ELF-1 (cell line): ENCODE measurements around the gene ABCB6.

Experiments used
- DNase-seq: peaks from one replicate; pipeline ENCODE4 v3.0.0-alpha.2; 2016; ENCODE audit warnings: low read depth, low spot score

ABCB6 gene

DNA sequence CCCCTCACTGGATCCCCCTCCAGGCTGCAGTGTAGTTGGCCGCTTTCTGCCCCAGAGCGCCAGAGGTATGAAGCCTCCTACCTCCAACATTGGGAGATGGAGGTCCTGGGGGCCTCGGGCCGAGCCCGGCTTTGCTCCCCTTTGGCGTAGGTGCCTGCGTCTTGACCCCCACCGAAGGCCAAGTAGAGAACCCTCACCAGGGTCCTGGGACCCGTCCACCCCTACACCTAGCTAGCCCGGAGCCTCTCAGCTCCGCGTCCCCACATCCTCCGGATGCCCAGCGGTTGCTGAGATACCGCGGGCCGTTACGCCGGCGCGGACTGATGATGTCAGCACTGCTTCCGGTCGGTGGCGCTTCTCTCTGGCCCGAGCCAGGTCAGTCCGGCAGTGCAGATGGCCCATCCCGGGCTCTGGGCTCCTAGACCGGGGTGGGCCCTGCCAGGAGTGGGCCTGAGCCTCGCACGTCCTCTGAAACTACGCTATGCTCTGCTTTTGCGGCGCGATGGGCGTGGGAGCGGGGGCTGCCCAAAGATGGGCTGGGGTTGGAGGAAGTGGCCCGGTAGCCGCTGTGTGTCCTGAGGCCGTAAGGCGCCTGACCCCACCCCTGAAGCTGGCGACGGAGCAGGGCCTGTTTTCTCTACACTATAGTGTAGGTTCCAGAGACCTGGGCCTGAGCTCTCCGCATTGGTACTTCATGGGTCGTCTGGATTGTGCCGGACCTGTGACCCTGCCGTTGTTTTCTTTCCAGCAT lies 26.6 kb upstream of the ABCB6 start, which contains the start of the genes GLB1L and STK16:
TSS of gene GLB1L (minus strand) at position 297 of the 751 bp plus-strand sequence. CDS start 1,871 bp downstream, outside the sequence.
TSS of gene STK16 (plus strand) at position 332 of the 751 bp plus-strand sequence. CDS start 521 bp downstream, outside the sequence.
- peak; percentile 97 for DNase-seq

DNA sequence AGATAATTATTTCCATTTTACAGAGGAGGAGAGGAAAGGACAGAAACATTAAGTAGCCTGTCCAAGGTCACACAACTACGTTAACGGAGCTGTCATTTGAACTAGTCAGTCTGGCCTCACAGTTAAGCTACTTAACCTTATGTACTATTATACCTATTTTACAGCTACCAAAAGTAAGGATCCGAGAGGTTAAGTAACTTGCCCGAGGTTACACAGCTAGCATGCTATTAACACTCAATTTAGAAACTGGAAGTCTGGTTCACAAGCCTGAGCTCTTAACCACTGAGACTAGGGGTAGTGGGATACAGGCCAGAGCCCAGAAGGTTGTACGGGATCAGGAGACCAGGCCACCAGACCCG lies 26.0 kb upstream of the ABCB6 start:
- DNase-seq = no peak

DNA sequence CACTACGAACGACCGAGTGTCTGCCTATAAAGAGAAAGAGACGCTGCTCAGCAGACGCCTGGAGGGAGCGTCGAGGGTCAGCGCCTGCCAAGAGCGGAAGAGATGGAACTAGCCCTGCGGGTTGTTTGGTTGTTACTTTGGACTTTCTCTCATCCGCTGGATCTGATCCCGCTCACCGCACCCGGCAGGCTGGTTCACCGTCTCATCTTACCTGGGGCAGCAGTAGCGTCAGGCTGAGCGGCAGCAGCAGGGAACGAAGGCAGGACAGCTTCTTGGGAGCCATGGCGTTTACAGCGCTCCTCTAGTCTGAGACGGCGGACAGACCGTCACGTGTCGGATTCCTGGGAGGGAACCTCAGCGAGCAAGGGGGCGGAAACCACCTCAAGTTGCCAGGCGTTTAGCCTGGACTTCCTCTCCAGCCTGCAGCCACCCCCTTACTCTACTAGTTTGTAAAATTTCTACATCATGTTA lies 24.6 kb upstream of the ABCB6 start:
- peak; percentile 51 for DNase-seq

DNA sequence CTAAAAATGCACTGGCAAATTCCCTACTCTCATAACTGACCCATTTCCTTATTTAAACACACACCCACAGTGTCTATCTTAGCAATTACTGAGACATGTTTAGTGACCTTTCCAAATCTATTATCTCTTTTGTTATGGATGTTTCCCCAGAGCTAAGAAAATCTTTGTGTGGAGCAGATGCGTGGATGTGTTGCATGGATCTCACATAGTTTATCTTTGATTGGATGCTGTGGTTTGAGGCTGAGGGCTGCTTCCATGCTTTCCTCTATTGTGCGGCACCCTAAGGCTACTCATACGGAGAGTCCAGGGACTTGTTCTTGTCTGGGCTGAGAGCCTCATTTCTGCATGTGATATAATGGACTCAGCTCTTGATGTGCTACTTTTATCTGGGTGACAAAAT lies 15.6 kb upstream of the ABCB6 start:
- DNase-seq = no peak

DNA sequence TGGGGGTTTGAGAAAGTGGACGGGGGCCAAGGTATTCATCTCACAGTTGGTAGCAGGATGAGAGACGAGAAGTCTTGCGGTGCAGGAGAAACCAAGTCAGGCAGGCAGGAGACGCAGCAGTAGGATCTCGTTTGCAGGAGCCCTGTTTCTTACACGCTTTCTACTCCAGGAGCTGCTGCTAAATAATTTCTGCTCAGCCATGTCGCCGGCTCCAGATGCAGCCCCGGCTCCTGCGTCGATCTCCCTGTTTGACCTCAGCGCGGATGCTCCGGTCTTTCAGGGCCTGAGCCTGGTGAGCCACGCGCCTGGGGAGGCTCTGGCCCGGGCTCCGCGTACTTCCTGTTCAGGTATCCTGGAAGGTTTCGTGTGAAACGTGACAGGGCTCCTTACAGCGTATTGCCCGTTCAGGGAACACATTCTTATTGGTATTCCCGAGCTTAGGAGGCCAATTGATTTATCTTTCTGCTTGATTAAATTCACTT lies 11.3 kb upstream of the ABCB6 start:
- peak; percentile 73 for DNase-seq

DNA sequence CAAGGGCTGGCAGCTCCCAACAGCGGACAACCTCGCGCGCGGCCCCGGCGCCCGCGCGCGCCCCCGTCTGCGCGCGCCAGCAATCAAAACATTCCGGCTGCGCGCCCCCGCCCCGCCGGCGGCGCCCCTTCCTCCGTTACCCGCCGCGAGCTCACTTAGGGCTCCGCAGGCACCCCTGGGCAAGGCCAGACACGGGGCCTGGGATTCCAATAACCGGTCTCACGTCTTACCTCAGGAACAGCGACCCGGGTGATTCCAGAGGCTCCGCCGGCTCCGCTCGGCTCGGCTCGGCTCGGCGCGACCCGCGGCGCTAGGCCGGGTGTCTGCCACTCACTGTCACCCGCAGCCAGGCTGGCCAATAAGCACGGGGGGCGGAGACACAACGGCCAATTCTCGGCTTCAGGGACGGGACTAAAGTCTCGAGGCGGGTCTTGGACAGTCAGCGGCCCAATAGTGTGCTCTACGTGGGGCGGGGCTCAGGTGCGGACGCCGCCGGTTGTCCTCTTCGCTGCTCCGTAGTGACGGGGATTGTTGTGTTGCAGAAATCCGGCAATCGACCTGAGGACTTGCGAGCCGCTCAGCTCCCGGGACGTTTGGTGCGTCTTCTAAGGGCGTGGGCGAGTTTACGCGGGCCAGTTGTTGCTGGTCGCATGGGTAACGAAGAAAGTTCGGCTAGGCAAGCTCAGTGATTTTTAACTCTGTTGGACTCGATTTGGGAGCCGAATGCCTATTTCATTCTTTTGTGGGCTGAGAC lies 10.7 kb upstream of the ABCB6 start, which contains the start of the genes ANKZF1 and ATG9A:
TSS of gene ANKZF1 (plus strand) at position 502 of the 754 bp plus-strand sequence. CDS start 452 bp downstream, outside the sequence.
TSS of gene ATG9A (minus strand) at position 332 of the 754 bp plus-strand sequence. CDS start 1,612 bp downstream, outside the sequence.
- DNase-seq = peak; percentile 99

DNA sequence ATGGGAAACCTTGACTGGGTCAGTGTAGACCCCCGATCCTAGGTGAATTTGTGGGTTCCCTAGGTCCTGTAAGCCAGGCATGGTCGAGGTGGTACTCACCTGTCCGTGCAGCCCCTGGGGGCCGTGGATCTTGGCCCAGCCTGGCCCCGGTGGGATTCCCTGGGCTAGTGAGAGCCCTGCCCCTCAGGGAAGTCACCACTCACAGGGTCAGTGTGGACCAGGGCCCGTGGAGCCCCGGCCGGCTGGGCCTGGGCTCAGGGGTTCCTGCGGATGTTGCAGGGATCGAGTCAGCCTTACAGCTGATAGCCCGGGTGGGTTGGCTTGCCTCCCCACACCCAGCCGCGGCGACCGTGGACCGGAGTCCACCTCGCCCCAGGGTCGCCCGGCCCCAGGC lies 10.2 kb upstream of the ABCB6 start:
- no peak for DNase-seq

DNA sequence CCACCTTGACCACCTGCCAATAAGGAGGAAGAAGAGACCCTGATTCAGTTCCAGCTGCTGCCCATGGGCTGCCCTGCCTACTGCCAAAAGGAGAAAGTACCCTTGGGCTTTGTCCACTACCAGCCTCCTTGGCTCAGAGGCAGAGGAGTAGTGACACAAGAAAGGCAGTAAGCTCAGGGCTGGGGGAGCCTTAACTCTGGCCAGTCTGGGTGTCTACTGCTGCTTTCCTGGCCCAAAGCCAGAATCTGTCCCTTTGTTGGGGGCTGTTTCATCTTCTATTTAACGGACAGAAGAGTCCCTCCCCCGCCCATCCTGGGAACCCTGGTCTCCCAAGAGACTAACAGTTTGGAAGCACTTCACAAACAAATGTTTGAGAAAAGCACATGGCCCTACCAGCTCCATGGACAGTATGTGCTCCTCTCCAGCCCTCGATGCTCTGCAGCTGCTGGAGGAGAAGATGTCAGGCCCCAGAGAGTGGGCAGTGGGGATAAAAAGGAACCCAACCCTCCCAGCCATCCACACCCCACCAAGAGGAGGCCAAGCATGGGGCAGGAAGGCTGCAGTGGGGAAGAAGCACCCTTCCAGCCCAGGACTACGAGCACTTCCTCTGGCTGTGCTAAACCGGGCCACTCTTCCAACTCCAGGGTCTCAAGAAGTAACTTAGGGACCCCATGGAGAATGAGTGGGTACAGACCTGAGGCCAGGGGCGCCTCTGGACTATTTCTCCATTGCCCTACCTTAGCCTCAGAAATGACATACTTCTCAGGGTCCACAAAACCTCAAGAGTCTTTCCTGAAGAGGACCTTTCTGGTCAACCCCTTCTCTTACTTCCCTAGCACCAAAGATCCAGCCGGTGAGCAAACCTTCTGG lies 9.5 kb upstream of the ABCB6 start:
- DNase-seq = no peak

DNA sequence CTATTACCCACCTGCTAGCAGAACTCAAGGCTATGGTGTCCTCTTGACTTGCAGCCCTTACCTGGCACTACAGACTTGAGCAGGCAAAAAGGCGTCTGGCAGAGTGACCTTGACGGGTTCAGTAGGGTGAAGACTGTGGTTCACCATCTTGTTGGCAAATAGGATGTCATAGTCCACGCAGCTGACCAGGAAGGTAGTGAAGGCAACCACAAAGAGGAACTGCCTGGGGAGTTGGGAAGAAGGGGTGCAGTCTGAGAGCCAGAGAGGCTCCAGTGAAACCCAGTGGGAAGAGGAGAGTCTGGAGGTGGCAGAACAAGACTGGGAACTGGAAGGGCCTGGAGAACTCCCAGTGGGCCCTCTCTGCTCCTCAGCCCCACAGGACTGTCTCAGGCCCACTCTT lies 6.6 kb upstream of the ABCB6 start:
- no peak for DNase-seq

DNA sequence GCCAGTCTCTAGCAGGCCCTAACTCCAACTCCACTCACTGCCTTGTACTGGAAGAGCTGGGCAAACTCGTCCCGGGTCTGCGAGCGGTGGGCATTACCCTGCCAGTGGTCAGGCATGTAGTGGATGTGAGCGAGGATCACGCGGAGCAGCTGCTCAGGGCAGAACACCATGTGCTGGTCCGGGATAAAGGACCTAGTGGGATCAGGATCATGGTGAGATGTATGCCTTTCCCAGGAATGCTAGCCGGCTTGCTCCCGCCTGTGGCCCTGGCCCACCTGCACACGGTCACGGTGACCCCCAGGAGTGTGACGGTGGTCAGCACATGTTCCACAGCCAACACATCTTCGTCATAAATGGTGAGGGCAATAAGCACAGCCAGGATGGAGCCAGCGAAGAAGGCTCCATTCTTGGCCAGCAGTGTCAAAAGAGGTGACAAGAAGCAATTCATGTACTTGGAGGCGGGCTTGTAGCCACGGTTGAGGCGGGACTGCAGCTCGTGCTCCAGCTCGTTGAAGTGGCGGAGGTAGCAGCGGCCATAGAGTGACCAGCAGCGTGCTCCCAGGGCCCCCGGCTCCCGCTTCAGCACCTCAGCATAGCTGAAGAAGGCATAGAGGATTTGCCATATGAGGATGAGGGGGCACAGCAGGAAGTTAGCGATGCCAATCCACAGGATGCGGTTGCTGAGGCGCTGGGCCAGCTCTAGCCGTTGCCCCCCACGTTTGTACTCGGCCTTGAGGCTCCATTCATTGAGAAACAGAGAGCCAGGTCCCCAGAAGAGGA lies 5.3 kb upstream of the ABCB6 start:
- DNase-seq = no peak

DNA sequence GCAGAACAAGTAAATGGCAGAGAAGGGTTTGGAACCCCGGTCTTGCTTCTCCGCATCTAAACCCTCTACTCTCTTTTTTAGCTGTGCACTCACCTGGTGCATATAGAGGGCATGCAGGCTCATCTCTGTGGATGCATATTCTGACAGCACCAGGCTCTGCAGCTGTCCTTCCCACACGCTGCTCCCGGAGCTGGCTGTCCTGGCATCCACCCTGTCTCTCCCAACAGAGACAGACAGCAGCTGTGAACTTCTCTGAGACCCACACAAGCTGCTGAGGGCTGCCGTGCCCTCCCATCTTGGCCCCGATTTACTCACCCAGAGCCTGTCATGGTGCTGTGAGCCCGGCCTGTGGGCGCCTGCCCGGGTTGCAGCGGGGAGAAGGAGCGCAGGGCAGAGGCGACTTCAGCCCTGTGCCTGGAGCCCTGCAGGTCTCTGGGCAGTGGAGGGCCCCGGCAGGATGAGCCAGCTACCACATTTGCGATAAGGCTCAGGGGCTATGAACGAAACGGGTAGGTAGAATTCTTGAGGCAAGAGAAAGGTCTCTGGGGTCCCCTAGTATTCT lies 3.3 kb upstream of the ABCB6 start:
- DNase-seq = no peak

DNA sequence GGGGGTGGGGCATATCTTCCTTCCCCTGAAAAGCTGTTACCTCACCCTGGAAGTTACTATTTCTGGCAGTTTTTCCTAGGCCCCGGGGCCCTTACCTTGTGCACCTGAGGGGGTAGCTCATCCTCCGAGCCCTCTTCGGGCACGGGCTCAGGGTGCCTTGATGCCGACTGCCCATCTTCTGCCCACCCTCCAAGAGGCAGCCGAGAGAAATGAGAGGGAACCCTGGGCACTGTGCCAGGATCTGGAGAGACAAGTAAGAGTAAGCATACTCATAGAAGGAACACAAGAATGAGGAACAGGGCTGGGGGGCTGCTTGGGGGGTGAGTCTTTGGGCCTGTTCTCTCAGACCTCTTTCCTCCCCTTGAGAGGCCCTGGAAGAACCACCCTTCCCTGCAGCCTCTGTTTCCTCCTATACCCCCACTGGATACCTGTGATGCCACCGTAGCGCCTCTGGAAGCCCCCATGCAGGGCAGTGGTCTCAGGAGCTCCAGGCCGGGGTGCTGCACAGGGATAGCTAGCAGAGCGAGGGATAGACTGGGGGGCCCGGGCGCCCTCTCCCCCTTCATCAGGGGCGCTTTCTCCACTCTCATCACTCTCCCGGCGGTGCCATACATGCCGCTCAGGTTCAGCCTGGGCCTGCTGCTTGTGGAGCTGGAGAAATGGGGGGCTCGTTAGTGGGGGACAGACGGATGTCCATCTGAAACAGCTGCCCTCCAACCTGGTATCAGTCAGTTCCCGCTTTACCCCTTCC lies 2.1 kb upstream of the ABCB6 start:
- DNase-seq = no peak

DNA sequence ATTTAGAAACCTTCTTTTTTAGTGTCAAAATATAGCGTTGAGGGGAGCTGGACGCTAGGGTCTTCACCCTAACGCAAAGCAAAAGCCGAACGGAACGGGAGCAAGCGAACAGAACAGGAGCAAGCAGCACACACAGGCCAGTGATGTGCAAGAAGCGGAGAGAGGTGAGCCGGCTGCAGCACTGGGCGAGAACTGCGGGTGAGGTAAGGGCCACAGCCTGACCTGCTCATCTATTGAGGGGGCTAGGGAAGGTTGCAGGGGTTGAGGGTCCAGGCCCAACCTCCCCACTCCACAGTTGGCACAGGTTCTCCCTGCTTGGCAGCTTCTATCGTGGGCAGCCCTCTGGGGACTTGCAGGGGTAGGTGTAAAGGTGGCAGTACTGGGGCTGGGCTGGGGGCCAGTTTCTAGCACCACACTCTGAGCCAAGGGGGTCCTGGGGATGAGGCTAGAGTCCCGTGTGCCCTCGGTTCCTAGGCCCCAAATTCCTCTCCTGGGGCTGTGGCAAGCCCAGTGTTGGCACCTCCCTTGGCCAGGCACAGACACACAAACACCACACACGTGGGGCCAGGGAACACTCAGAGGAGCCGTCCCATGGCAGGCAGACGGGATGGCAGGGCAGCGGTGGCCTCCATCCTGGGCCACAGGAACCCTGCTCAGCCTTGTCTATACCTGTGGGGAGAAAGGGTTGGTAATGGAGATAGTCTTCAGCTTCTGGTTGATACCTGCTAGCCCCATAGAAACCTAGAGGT lies 1.2 kb upstream of the ABCB6 start:
- DNase-seq = no peak

DNA sequence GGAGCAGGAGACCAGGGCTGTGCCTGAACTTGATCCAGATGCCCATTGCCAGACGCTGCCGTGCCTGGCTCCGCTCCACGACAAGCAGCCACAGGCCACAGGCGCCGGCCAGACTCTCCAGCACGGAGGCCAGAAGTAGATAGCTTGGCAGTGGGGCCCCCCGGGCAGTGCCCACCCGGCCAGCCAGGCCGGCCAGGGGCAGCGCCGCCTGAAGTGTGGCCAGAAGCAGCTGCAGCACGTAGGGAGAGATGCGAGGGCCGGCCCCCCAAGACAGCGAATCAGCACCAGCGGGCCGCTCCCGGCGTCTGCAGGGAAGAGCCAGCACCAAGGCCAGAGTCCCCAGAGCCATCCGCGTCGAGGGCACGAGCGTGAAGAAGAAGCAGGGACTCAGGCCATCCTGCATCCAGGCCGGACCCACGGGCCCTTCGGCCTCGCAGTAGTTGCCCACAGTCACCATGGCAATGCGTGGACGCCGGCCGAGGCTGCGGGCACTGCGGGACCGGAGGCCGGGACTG lies 484 bp downstream of the ABCB6 start:
- peak; percentile 85 for DNase-seq

DNA sequence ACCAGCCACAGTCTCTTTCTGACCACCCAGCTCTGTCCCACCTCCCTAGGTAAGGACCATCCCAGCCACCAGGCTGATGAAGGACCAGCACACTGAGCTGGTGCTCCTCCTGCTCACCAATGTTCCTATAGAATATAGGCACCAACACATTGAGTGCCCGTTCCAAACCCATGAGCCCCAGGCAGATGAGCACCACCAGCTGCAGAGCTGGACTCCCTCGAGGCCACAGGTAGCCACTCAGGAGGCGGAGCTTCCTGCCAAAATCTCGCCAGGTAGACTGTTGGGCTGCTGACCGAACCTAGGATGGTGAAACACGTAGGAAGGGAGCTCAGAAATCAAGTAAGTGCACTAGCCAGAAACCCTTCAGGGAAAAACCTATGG lies 2.2 kb downstream of the ABCB6 start:
- DNase-seq = no peak

DNA sequence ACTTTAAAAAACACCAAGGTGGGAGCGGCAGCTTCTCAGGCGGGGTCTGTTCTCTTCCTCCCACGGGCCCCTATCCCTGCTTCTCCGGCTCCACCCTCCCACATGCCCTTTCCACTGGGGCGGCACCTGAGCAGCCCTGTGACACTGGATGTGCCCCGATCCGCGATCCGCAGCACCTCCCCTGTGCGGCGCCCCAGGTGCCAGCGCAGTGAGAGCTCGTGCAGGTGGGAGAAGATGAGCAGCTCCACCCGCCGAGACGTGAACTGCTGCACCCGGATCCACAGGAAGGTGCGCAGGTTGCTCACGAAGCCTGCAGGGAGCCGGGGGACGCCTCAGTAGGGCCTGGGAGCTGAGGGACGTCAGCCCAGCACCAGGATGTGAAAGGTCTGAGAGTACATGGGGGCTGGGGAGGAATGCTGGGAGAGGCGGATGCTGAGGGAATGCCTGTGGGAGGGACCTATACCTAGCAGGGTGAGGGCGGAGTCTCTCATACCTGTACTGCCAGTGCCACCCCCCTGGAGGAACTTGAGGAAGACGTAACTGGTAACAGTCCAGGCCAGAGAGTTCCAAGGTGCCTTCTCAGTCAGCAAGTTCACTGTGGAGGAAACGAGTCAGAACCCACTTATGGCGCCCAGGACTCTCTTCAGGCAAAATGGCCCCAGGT lies 2.8 kb downstream of the ABCB6 start:
- peak; percentile 44 for DNase-seq

DNA sequence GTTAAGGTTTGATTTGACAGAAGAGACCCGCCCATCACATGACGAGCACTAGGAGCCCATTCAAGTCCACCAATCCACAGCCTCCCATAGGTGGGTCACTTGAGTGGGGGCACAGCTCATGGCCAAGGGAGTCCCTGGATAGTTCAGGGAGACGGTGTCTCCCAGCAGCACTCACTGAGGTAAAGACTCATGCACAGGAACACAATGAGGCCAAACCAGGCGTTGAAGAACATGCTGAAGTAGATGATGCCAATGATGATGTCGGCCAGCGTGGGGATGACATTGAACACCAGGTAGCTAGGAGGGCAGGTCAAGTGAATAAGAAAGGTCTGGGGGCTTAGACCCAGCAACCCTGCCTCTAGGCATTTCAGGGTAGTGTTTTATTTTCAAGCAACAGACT lies 4.0 kb downstream of the ABCB6 start:
- DNase-seq = no peak

DNA sequence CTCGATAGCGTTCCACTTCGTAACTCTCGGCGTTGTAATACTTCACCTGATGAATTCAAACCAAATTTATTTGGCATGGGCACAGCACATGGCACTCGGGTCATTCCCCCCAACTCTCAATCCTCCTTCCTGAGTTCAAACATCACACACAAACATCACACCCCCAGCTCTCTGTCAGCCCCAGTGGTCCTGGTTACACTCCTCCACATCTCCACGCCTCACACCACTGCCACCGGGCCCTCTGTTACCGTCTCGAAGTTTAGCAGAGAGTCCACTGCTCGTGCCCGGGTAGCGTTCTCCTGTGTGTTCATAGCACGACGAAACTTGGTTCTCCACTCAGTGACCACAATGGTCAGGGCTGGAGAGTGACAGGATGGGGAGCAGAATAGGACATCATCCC lies 4.6 kb downstream of the ABCB6 start:
- no peak for DNase-seq
